Suprapubic skin (tissue), 4 donors: ENCODE data around the gene BFSP2. TPM values are rescaled to one million over a fixed set of nuclear protein-coding genes. Genes with fewer than 3 reads are reported as not detected.
"Not testable (repeated sequence)": the region's sequence is repeated elsewhere in the genome, so short reads cannot be mapped to it uniquely, and the experiment has no call there.

Experiments
- DNase-seq, 2 donors: peaks; one replicate each; pipeline ENCODE4 v3.0.0-alpha.2; 2019; ENCODE audit warnings: low spot score in 2 of 2
- H3K27ac ChIP-seq: fragments of 200-600 bp; sonication (generic); one replicate; pipeline ENCODE4 v1.5.1; 2019
- H3K27me3 ChIP-seq: fragments of 200-600 bp; sonication (generic); one replicate; pipeline ENCODE4 v1.5.1; 2019
- H3K36me3 ChIP-seq: fragments of 200-600 bp; sonication (generic); one replicate; pipeline ENCODE4 v1.5.1; 2019
- H3K4me1 ChIP-seq: fragments of 200-600 bp; sonication (generic); one replicate; pipeline ENCODE4 v1.5.1; 2019
- H3K4me3 ChIP-seq: fragments of 200-600 bp; sonication (generic); one replicate; pipeline ENCODE4 v1.5.1; 2019; ENCODE audit warnings: mild to moderate bottlenecking
- H3K9me3 ChIP-seq: fragments of 200-600 bp; sonication (generic); one replicate; pipeline ENCODE4 v1.5.1; 2019
- EP300 ChIP-seq: sonication (generic); formaldehyde crosslinking; IDR thresholded peaks from one replicate; pipeline ENCODE4 v1.6.1; 2017; ENCODE audit warnings: antibody characterized with exemption
- POLR2A ChIP-seq, 2 donors: fragments of 450-650 bp; IDR thresholded peaks; one replicate each; pipeline ENCODE4 v1.6.1; 2017; ENCODE audit warnings: antibody characterized with exemption in 2 of 2, mild to moderate bottlenecking in 2 of 2, moderate library complexity in 2 of 2
- POLR2AphosphoS5 ChIP-seq, 3 donors: sonication (generic); formaldehyde crosslinking; IDR thresholded peaks; one replicate each; pipeline ENCODE4 v1.6.1; 2017; ENCODE audit warnings: antibody characterized with exemption in 3 of 3
- WGBS: methylation state at CpG from one replicate; pipeline ENCODE4 v1.1.5; 2018; 5-methylcytosine and 5-hydroxymethylcytosine counted together
- total RNA-seq, 4 donors: library from RNA; depleted of rRNA; stranded (reverse); fragments of >200 nt; gene quantifications; one replicate each; pipeline ENCODE4 v1.1.0, GENCODE V29; 2016
- TF ChIP-seq, protein P1 (sequence below), 2 donors: fragments of 200-600 bp in 1 of 2; fragments of 450-650 bp in 1 of 2; sonication (generic) in 1 of 2; IDR thresholded peaks; one replicate each; pipeline ENCODE4 v1.5.1; 2016 to 2019; ENCODE audit warnings: antibody characterized with exemption in 2 of 2, mild to moderate bottlenecking in 1 of 2, moderate library complexity in 1 of 2

The BFSP2 gene
- total RNA-seq, 4 donors from 2014 or later = 2.3 TPM; not detected in 3

DNA sequence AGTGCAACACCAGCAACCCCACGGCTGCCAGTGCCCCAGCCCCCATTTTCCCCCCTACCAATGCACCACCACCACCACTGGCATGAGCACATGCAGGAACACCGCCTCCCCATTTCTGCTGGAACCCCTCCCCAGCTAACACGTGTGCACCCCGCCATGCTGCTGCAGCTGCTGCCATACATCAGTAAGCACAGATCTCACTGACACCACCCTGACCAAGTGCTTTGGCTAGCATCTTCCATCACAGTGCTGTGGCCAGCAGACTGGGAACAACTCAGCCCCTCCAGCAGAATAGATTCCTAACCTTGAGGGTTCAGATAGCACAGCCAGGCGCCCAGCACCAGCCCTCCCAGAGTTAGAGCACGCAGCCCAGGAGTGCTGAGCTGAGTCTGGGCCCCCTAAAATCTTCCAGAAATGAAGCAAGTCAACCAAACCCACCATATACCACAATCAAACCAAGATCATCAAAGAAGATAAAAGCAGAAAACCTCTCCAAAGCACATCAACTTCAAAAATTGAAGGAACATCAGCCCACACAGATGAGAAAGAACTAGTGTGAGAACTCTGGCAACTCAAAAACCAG lies 92.4 kb downstream of the BFSP2 start:
- Histone ChIP-seq H3K9me3 (no peaks in the 10 kb centered on the region), H3K27me3 (no peaks in the 10 kb centered on the region), H3K4me1 (peaks cover 5% of the 10 kb centered on the region), H3K27ac (no peak overlapping the region), H3K36me3 (no peaks in the 10 kb centered on the region), H3K4me3 (no peak overlapping the region)
- no peak for DNase-seq
- WGBS = 87% methylated on average over 6 of the region's 6 CpGs
- TF ChIP-seq POLR2AphosphoS5 (IDR thresholded peaks at IDR 0.05) = no peak
- no peak for TF ChIP-seq EP300
- TF ChIP-seq, protein P1, sequence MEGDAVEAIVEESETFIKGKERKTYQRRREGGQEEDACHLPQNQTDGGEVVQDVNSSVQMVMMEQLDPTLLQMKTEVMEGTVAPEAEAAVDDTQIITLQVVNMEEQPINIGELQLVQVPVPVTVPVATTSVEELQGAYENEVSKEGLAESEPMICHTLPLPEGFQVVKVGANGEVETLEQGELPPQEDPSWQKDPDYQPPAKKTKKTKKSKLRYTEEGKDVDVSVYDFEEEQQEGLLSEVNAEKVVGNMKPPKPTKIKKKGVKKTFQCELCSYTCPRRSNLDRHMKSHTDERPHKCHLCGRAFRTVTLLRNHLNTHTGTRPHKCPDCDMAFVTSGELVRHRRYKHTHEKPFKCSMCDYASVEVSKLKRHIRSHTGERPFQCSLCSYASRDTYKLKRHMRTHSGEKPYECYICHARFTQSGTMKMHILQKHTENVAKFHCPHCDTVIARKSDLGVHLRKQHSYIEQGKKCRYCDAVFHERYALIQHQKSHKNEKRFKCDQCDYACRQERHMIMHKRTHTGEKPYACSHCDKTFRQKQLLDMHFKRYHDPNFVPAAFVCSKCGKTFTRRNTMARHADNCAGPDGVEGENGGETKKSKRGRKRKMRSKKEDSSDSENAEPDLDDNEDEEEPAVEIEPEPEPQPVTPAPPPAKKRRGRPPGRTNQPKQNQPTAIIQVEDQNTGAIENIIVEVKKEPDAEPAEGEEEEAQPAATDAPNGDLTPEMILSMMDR (IDR thresholded peaks at IDR 0.05) = no peak
- no peak for TF ChIP-seq POLR2A (IDR thresholded peaks at IDR 0.05)

DNA sequence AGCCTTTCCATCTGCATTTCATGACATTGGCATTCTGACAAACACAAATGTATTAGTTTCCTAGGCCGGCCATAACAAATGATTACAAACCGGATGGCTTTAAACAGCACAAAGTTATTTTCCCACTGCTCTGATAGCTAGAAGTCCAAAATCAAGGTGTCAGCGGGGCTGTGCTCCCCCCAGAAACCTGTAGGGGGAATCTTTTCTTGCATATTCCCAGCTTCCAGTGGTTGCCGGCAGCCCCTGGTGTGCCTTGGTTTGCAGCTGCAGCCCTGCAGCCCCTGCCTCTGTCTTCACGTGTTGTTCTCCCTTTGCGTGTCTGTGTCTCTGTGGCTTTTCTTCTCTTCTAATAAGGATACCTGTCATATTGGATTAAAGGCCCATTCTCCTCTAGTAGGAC lies 94.6 kb downstream of the BFSP2 start:
- 78% methylated on average over 6 of the region's 6 CpGs for WGBS
- Histone ChIP-seq H3K4me3 (no peak overlapping the region), H3K27me3 (no peaks in the 10 kb centered on the region), H3K4me1 (no peaks in the 10 kb centered on the region), H3K36me3 (no peaks in the 10 kb centered on the region), H3K27ac (no peak overlapping the region), H3K9me3 (no peaks in the 10 kb centered on the region)
- no peak for DNase-seq
- TF ChIP-seq EP300 (no peak), POLR2AphosphoS5 (IDR thresholded peaks at IDR 0.05) (no peak)
- TF ChIP-seq, protein P1 (IDR thresholded peaks at IDR 0.05) = no peak

DNA sequence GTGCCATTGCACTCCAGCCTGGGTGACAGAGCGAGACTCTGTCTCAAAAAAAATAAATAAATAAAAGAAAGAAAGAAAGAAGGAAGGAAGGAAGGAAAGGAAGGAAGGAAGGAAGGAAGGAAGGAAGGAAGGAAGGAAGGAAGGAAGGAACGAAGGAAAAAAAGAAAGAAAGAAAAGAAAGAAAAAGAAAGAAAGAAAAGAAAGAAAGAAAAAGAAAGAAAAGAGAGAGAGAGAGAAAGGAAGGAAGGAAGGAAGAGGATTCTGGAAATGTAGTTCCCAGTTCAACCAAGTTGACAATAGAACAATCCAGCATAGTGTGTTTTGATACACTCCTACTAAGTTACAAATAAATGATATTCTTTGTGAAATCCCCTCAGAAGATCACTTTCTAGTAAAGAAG lies 102.7 kb downstream of the BFSP2 start:
- H3K9me3 ChIP-seq, H3K27ac ChIP-seq, DNase-seq, H3K4me1 ChIP-seq, H3K36me3 ChIP-seq, H3K4me3 ChIP-seq, H3K27me3 ChIP-seq: not testable (repeated sequence)
- whole genome bisulfite sequencing = 86% methylated on average over 1 of the region's 2 CpGs

DNA sequence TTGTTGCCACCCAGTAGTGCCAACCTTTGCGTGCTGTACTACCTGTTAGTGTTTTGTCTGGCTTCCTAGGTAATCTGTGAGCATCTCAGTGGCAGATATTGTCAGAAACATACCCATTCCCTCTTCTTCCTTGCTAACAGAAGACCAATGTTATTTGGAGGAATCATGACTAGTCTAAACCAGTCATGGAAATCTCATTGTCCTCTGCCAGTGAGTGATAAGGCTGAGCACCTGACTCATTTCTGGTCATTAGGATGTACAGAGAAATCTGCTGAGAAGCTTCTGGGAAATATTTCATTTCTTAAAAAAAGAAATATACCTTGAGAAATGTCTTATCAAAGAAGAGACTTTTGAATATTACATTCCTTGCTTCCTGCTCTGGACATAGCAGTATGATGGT lies 103.6 kb downstream of the BFSP2 start:
- 100% methylated on average over 1 of the region's 1 CpG for WGBS
- H3K36me3 ChIP-seq = no peaks in the 10 kb centered on the region
- no peak overlapping the region for H3K27ac ChIP-seq
- no peaks in the 10 kb centered on the region for H3K4me1 ChIP-seq
- H3K4me3 ChIP-seq = no peak overlapping the region
- no peaks in the 10 kb centered on the region for H3K27me3 ChIP-seq
- H3K9me3 ChIP-seq = no peaks in the 10 kb centered on the region
- TF ChIP-seq, protein P1 (IDR thresholded peaks at IDR 0.05) = no peak
- no peak for TF ChIP-seq EP300
- no peak for TF ChIP-seq POLR2AphosphoS5 (IDR thresholded peaks at IDR 0.05)
- TF ChIP-seq POLR2A (IDR thresholded peaks at IDR 0.05) = no peak
- no peak for DNase-seq

DNA sequence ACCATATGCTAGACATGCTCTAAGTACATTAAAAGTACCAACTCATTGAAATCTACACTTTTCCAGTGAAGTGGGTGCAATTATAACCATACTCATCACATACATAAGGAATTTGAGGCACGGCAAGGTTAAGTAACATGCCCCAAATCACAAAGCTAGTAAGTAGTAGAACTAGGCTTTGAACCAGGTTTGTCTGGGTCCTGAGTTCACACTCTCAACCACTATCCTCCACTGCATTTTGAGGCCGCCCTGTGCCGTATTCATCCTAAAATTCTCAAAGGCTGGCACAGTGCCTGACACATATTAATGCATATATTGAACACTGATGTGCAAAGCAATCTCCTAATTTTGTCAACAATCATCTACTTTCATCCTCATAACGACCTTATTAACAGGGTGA lies 104.9 kb downstream of the BFSP2 start:
- no peak overlapping the region for H3K4me3 ChIP-seq
- no peaks in the 10 kb centered on the region for H3K9me3 ChIP-seq
- H3K36me3 ChIP-seq = no peaks in the 10 kb centered on the region
- no peaks in the 10 kb centered on the region for H3K27me3 ChIP-seq
- no peak overlapping the region for H3K27ac ChIP-seq
- no peak for DNase-seq
- 86% methylated on average over 4 of the region's 4 CpGs for WGBS
- TF ChIP-seq POLR2AphosphoS5 (IDR thresholded peaks at IDR 0.05) (no peak), EP300 (no peak), POLR2A (IDR thresholded peaks at IDR 0.05) (no peak)
- TF ChIP-seq, protein P1 (IDR thresholded peaks at IDR 0.05) = no peak
- no peaks in the 10 kb centered on the region for H3K4me1 ChIP-seq

DNA sequence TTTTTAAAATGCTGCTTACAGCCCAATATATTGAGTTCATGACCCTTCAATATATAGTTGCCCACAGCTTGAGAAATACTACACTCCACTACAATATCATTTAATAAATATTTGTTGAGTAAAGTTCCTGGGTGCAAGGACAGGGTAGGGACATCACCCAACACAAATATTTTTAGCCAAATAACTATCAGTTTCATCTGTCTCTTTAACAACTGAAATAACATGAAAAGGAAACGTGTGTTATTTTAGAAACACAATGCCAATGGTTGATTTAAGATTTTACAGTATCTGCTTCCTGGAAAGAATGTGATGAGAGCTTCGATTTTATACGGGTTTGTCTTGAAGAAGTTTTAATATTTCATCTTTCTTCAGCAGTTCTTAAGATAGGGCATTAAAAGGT lies 106.0 kb downstream of the BFSP2 start:
- Histone ChIP-seq H3K9me3 (no peaks in the 10 kb centered on the region), H3K27me3 (no peaks in the 10 kb centered on the region), H3K4me1 (no peaks in the 10 kb centered on the region), H3K36me3 (no peaks in the 10 kb centered on the region), H3K27ac (no peak overlapping the region), H3K4me3 (no peak overlapping the region)
- TF ChIP-seq POLR2A (IDR thresholded peaks at IDR 0.05) (no peak), POLR2AphosphoS5 (IDR thresholded peaks at IDR 0.05) (no peak), EP300 (no peak)
- TF ChIP-seq, protein P1 (IDR thresholded peaks at IDR 0.05) = no peak
- 17% methylated on average over 3 of the region's 3 CpGs for WGBS
- no peak for DNase-seq
